Stimulated activated CD8-positive, alpha-beta memory T cell treated with anti-CD3 and anti-CD28 coated beads, Interleukin-7, amount 100 ng/mL, for 4 hours (primary cell): Measurements from ENCODE around the gene VMAC.
"Not testable (repeated sequence)": the region's sequence is repeated elsewhere in the genome, so short reads cannot be mapped to it uniquely, and the experiment has no call there.

Source experiments
- DNase-seq, 2 donors: peaks; one replicate each; pipeline ENCODE4 v3.0.0-alpha.2; 2020; ENCODE audit warnings: low read depth in 2 of 2

VMAC gene

DNA sequence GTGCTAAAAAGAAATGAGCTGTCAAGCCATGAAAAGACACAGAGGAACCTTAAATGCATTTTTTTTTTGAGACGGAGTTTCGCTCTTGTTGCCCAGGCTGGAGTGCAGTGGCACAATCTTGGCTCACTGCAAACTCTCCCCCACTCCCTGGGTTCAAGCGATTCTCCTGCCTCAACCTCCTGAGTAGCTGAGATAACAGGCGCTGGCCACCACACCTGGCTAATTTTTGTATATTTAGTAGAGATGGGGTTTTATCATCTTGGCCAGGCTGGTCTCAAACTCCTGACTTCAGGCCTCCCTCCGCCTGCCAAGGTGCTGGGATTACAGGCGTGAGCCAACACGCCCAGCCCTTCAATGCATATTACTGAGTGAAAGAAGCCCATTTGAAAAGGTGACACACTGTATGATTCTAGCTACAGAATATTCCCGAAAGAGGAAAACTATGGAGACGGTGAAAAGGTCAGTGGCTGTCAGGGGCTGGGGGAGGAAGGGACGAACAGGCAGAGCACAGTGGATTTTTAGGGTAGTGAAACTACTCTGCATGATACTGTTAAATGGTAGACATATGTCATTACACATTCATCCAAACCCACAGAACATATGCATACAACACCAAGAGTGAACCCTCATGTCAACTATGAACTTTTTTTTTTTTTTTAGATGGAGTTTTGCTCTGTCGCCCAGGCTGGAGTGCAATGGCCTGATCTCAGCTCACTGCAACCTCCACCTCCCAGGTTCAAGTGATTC is 20.4 kb upstream of the VMAC start:
- DNase-seq, result not testable (repeated sequence)

DNA sequence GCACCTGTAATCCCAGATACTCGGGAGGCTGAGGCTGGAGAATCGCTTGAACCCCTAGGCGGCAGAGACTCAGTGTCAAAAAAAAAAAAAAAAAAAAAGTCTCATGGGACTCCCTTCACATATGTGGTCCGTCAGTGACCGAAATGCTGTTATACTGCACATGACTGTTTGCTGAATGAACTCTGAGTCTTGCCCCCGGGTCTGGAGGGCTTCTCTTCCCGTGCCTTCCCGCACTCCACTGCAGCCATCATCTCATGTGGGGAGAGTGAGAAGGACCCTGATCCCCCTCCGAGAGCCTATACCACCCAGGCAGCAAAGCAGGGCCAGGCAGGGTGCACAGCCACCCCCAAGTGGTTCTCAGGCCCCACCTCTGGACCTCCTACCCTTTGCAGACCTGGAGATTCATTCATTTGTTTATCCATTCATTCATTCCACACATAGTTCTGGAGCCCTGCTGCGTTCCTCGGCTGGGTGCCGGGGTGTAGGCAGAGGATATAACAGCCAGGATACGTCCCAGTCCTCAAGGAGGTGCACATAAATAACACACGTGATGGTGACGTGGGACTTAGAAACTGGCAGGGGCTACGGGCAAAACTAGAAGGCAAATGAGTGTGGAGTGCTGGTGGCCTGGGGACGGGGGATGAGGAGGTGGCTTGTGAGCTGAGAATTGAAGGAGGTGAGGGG is 15.2 kb upstream of the VMAC start:
- no peak for DNase-seq

DNA sequence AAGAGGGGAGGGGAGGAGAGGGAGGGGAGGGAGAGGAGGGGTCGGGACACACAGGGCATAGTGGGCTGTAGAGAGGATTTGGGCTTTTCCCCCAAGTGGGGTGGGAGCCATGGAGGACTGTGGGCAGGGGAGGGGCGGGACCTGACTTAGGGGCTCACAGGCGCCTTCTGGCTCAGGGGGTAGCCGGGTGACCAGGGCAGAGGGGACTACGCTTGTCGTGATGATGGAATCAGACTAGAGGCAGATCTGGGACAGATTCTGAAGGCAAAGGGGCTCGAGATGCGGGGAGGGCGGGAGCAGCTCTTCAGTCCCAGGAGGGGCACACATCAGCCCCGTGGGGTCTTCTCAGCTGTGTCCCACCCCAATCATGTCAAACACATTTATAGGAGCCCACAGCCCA is 14.6 kb upstream of the VMAC start:
- DNase-seq, result no peak

DNA sequence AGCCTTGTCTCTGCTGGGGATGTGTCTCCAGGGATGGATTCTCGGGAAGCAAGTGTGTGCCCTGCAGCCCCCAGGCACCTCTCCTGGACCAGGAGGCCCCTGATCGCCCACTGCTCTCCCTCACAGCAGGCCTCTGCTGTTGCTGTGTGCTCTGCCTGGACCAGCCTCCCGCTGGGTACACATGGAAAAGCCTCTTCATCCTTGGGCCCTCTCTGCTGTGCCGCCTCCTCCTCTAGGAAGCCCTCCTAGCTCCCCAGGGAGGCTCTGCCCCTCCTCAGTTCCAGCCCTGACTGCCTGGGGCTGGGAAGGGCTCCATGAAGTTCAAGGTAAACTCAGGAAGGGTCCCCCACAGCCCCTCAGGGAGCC is 13.1 kb upstream of the VMAC start:
- no peak for DNase-seq

DNA sequence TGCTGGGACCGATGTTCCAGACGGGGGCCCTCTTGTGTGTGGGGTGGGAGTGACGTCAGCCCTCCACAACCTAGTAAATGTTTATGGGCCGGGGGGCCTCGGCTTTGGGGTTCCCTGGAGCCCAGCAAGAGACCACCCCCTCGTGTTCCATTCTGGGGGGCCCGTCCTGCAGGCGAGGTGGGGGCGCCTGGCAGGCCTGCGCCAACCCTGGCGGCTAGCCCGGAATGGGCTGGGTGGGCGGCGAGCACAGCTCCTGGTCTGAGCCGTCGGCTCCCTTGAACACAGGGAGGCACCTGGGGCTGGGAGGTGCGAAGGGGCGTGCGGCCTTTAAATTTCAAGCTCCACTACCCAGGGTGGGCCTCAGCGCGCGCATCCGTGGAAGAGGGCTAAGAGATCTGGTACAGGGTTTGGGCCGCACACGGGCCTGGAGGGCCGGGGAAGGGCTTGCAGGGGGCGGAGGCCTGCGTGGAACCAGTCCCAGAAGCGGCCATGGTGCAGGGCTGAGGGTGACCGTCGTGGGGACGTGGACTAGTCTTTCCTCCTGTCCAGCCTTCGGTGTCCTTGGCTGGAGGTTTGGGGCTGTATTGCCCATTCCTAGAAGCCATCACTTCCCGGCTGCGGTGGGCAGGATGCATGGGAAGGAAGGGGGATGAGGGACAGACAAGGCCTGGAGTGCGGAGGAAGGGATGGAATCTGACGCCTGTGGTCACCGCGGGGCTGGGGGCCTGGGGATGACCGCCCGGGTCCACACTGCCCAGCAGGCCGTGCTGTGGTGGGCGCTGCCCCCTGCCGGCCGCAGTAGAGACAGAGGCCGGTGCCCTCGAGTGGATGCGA is 12.5 kb upstream of the VMAC start:
- no peak for DNase-seq

DNA sequence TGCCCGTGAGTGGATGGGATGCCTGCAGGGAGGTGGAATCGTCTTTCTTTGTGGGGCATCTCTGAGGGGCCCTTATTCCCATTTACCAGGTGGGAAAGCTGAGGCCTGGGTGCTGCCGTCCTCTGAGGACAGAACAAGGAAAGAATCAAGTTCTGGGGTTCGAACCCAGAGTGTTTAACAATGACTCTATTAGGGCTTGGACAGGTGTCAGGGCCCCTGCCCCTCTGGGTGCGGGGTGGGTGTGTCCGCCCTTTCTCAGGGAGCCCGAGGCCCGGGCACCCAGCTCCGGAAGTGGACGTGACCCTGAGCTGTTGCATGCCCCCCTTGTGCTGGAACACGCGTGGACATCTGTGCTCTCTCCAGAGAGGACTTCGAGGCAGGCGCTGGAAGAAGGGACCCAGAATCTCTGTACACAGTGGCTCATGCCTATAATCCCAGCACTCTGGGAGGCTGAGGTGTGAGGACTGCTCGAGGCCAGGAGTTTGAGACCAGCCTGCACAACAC is 11.8 kb upstream of the VMAC start:
- DNase-seq, result no peak

DNA sequence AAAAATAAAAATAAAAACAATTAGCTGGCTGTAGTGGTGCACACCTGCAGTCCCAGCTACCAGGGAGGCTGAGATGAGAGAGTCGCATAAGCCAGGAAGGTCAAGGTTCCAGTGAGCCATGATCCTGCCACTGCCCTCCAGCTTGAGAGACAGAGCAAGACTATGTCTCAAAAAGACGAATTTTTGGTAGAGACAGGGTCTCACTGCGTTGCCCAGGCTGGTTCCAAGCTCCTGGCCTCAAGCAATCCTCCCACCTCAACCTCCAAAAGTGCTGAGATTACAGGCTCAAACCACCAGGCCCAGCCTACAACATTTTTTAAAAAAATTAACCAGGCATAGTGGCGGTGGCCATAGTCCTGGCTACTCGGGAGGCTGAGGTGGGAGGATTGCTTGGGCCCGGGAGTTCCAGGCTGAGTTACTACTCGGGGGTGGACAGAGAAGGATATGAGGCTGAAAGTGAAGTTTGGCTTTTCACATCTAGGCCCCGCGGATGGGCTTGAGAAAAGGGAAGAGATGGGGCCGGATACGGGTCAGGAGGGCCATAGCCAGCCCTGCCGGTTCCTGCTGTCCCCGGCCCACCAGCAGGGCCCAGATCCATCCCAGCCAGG is 11.3 kb upstream of the VMAC start:
- no peak for DNase-seq

DNA sequence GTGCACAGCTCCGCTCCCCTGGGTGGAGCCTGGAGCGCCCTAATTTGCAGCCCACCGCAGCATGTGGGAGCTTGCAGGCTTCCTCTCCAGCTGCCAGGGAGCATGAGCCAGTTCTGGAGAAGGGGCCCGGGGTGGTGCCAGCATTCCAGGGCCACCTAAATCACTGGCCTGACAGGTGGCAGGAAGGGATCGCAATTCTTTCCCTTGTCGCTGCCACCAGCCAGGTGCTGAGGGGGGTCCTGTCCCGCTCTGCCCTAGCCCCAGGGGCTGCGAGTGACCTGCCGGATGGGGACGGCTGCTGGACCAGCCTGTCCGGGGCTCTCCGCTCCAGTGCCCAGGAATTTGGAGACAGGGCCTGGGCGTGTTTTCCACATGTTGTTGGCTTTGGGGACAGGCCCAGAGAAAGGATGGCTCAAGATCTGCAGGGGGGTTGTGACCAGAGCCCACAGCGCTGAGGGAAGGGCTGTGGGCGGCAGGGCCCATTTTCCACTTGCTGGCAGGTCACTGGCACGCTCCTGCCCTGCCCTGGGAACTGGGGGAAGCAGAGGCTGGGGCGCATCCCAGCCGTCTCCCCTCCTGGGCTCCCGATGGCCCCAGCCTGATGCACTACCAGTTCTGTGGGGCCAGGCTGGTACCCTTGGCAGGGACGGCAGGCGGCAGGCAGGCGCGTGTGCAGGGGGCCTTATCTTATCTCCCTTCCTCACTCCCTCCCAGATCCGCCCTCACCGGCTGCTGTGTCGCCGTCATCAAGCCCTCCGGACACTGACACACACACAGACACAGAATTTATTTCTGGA is 10.6 kb upstream of the VMAC start:
- no peak for DNase-seq

DNA sequence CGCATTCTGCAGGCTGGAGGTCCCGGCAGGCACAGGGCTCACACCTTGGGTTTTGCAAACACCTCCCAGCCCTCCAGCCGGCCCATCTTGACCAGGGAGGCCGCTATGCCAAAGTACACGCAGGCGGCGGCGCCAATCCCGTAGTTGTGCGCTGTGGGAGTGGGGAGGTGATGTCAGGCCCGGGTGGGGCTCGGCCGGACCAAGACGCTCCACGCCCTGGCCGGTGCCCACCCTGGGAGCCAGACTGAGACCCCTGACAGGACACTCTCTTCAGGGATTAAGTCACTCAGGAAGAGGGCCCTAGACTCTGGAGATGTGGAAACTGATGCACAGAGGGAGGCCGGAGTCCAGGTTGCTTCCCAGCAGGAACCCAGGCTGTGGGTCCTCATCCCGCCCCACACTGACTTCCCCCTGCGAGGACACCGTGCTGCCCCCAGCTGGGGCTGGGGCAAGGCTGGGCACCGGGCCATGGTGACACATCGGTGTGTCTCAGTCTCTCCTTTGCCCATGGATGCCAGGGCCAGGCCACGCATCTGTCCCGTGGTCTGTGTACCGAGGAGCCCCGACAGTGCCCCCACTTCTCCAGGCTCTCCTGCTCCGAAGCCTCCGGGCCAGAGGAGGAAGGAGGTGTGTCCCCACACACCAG is 9.8 kb upstream of the VMAC start:
- DNase-seq, result no peak

DNA sequence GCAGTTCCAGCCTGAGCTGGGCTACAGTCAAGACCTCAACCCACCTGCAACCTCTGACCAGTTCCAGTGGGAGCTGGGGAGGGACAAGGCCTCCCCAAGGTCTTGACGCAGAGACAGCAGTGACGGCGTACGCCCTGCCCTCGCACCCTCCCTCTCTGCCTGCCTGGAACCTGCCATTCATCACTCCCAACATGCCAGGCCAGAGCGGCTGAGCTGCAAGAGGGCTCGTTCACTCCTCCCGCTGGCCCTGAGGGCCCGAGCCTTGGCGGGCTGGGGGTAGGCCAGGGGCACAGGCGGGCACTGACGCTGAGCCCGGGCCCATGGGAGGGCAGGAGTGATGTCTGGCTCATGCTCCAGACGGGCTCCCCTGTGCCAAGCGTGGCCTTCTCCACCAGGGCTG is 9.3 kb upstream of the VMAC start:
- no peak for DNase-seq

DNA sequence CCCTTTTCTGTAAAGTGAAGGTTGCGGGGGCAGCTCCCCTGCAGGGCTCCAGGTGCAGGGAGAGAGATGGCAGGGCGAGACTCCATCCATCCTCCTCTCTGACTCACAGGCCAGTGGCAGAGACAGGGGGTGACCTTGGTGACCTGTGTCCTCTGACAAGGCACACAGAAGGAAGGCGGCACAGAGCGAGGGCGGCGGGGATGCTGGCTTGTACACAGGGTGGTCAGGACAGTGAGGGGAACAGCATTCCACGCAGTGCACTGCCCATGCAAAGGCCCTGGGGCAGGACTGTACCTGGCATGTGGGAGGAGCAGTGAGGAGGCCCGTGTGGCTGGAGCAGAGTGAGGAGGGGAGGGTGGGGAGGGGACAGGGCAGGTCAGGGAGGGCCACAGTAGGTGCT is 8.8 kb upstream of the VMAC start:
- DNase-seq, result no peak

DNA sequence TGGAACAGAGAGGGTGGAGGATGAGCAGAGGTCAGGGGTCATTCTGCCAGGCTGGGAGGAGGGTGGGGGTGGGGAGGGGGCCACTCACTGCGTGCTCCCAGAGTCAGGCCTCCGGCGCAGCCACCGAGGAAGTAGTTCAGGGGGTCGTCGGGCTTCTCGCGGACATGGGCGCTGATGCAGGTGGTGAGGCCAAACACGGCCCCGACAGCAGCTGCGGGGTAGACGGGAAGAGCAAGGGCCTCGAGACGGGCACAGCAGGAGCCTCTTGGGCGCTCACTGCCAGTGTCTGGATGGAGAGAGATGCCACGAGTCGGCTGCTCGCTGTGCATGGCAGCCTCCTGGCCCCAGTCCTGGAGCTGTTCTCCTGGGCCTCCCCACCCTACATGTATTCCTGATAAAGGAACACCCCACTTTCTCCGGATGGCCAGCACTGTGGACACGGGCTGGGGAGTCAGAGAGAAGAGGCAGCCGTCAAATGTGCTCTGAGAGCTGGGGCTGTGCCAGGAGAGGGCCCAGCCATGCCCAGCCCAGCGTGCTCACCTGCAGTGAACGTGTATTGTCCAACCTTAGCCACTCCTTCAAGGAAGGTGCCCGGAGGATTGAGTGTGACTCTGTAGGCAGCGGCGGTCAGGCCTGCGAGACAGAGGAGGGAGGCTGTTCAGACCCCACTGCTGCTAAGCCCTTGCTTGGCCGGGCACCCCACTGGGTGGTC is 8.2 kb upstream of the VMAC start:
- no peak for DNase-seq

DNA sequence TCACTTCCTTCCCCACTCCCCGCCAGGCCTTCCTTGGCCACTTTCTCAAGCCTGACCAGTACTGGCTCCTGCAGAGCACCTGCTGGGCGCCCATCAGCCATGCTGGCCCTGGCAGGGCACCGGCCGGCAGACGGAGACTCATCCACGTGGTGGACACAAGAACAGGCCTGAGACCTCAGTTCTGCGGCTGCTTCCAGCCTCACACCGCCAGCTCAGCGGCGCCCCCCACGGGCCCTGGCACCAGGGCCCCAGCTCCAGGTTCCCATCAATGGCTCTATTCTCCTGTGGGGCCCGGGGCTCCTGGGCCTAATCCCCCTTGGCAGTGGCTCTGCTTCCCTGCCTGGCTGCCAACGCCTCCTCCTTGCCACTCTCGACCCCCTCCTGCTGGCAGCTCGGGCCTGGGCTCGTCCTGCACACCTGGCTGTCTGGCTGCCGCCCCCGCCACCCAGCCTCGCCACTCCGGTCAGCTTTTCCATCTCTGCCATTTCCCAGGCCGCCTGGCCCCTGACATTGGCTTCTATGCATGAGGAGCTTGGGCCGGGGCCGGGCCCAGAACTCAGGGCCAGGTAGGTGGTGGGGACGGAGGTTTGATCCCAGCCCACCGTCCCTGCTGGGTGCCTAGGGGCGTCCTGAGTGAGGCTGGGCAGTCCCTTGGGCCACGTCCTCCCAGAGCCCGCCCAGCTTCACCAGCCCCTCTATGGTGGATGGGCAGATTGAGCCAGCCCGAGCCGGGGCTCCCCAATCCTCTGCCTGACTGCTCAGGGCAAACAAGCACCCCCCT is 7.3 kb upstream of the VMAC start:
- no peak for DNase-seq

DNA sequence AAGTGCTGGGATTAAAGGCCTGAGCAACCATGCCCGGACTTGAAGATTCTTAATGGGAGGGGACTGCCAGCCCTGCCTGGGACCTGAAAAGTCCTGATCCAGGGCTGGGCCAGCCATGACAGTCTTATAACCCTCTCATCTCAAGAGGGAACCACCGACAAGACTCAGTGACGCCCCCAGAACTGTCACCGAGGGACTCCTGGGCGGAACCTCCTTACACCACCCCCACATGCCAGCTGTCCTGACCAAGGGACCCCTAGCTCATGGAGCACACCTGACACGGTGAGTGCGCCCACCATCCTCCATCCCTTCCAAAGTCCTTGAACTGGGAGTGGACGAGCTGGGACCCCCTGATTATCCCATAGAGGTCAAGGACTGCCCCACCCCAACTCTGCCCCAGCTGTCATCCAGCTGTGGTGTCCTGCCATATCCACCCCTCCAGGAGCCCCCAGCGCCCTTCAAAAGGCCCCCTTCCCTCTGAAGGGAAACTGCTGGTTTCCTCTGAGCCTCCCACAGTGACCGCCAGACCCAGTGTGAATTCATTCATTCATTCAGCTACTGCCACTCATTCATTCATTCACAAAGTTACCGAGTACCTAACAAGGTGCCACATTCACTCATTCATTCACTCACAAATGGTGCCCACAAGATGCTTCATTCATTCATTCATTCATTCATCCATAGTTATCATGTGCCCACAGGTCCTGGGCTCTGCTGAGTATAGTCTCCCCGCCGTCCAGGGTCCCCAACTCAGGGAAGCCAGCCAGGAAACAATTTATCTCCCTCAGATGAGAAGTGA is 4.7 kb upstream of the VMAC start:
- no peak for DNase-seq

DNA sequence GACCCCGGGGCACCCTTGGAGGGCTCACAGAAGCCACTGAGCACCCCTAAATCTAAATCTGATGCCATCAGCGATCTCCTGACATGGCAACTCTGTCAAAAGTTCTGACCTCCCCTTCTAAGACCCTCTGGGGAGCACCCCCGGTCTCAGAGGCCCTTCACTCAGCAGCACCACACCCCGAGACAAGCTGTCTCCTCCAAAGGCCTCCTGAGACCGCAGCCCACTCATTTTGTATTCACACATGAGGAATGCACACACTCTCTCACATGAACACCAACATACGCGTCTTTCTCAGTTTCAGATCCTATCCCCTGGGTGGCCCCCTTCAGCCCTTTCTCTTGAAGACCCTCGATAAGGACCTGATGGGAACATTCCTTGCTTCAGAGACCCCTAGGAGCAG is 3.7 kb upstream of the VMAC start:
- DNase-seq, result no peak

DNA sequence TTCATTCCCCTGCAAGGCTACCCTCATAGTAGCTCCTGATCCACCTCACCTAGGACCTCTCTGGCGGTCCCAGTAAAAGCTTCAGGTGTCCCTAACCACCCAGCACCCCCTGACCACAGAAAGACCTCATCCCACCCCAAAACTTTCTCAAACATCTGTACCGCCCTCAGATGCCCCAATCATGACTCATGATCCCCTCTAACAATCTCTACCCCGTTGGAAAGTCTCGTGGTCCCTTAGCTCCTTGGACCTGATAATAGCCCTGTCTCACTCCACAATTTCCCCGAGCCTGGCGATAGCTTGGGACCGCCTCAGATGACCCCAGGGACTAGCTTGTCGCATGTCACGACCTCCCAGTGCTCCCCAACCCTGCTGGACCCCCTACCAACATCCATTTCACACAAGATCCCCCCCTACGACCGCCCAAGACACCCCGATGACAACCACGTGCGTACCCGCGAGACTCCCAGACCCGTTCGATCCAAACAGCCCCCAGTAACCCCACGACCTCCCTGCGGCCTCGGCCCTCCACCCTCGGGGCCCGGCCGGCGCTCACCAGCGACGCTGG is 1.5 kb upstream of the VMAC start:
- no peak for DNase-seq

DNA sequence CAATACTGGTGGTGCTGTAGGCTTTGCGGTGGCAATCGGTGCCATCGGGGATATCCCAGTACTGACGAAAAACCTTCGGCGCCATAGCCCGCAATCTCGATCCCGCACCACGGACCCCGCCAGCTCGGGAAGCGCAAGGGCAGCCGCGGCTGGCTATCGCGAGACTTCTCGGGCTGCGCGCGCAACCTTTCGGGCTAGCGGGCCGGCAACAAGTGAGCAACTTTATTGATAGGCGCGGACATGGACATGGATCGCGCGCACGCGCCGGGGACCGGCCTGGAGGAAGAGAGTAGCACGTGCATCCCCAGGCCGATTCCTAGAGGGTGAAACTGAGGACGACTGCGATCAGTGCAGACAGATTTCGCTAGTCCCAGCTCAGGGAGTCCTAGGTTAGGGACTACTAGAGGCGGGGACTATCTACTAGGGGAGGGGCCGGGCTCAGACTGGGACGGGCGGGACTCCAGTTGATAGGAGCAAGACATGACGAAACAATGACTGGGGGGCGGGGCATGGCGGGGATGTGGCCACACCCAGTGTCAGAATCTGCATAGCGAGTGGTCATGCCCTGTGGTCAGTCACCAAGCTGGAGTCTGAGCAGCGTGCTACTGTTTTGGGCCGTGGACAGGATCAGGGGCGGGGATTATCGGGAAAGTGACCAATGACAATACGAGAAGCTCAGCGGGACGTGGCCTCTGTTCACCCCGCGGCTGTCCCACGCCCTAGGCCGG is 884 bp upstream of the VMAC start, which contains the start of gene NDUFA11:
TSS of gene NDUFA11 (minus strand) at position 167 of the 728 bp plus-strand sequence. CDS start at position 85, 82 bp downstream.
- DNase-seq, result peak; percentile 94 to 96
